Astrocyte of the cerebellum (primary cell): Measurements from ENCODE around the gene CDC7.
"Not testable (repeated sequence)": the region's sequence is repeated elsewhere in the genome, so short reads cannot be mapped to it uniquely, and the experiment has no call there.

Source experiments
- DNase-seq: peaks from one replicate; pipeline ENCODE4 v3.0.0-alpha.2; 2011; ENCODE audit warnings: low read depth
- H3K4me3 ChIP-seq: 2 replicates; pipeline ENCODE4 v1.5.1; 2011; ENCODE audit warnings: mild to moderate bottlenecking, low read depth, low read length, moderate library complexity
- in situ Hi-C: cut with HindIII; loops from 2 replicates; pipeline ENCODE4 v1.10.0; 2017; ENCODE audit warnings: low sequenced_read_pairs
- TF ChIP-seq, protein P1 (sequence below): IDR thresholded peaks from 2 replicates; pipeline ENCODE4 v1.5.1; 2012; ENCODE audit warnings: low read length, low read depth, moderate library complexity, mild to moderate bottlenecking; ENCODE audit errors: missing control alignments

Gene CDC7

DNA sequence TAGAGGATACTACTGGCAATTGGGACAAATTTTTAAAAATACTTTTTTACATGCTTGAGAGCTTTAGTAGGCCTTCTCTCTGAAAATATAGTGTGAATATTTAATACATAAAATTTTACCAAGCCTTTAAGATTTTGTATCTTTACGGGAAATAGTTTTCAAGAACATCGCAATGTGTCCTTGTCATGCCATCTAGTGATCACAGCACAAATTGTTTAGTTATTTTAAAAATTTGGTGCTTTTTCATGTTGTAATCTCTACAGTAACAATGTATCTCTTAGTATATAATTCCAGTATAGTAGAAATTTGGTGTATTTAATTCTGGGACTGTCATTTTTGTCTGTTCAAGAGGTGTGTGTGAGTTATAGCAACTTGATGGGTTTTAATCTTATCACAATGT lies 6.7 kb downstream of the CDC7 start:
- no peak overlapping the region for H3K4me3 ChIP-seq
- in situ Hi-C loops: loop anchor here (25.0 kb wide), 1 partner anchor 780 kb away; the partner anchor contains the start of genes GLMN and RPAP2
- TF ChIP-seq, protein P1, sequence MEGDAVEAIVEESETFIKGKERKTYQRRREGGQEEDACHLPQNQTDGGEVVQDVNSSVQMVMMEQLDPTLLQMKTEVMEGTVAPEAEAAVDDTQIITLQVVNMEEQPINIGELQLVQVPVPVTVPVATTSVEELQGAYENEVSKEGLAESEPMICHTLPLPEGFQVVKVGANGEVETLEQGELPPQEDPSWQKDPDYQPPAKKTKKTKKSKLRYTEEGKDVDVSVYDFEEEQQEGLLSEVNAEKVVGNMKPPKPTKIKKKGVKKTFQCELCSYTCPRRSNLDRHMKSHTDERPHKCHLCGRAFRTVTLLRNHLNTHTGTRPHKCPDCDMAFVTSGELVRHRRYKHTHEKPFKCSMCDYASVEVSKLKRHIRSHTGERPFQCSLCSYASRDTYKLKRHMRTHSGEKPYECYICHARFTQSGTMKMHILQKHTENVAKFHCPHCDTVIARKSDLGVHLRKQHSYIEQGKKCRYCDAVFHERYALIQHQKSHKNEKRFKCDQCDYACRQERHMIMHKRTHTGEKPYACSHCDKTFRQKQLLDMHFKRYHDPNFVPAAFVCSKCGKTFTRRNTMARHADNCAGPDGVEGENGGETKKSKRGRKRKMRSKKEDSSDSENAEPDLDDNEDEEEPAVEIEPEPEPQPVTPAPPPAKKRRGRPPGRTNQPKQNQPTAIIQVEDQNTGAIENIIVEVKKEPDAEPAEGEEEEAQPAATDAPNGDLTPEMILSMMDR: no peak
- no peak for DNase-seq

DNA sequence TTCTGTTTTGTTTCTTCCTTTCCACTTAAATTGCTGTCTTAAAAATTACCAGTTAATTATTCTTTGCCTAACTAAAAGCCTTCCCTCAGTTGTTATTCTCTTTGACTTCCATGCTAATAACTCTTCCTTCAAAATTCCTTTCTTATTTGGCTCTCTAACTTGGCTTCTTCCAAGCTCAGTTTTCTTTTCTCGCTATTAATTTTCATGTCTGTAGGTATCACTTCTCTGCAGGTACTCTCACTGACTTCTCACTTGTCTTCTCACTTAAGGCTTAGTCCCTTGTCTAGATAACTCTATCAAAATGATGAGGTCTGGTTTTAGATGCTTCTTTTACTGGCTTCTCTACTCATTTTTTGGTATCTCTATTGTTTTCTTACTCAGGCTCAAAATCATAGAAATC lies 10.1 kb downstream of the CDC7 start:
- TF ChIP-seq, protein P1: no peak
- in situ Hi-C loops: loop anchor here (10.0 to 25.0 kb wide), 2 partner anchors 404 to 777 kb away; partner anchors contain the start of genes GLMN and RPAP2
- no peak overlapping the region for H3K4me3 ChIP-seq
- DNase-seq: no peak

DNA sequence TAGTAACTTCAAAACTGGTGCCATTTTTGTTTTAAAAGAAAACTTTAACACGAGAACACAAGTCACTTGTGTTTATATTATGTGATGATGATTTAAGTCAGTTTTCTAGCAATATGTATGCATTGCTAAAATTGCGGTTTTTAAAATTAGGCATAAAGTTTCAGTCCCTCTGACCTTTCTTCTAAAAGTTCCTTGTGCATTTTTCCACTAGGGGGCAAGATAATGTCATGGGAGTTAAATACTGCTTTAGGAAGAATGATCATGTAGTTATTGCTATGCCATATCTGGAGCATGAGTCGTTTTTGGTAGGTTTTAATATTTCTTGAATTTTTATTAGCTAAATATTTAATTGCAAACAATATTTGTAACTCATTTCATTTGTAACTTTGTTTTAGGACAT lies 10.7 kb downstream of the CDC7 start:
- peak; percentile 23 for DNase-seq
- in situ Hi-C loops: loop anchor here (10.0 to 25.0 kb wide), 2 partner anchors 403 to 776 kb away; partner anchors contain the start of genes GLMN and RPAP2
- TF ChIP-seq, protein P1: peak; percentile 56

DNA sequence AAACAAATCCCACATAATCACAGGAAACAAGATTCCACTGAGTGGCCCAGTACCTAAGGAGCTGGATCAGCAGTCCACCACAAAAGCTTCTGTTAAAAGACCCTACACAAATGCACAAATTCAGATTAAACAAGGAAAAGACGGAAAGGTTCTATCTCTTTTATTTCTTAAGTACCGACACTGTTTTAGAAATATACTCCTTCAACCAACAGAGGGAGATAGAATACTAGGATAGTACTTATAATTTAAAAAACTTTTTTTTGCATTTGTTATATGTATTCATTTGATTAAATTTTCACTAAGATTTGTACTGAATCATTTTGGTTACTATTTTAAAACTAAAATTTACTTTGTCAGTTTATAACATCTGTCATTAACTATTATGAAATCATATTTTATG lies 12.5 kb downstream of the CDC7 start:
- TF ChIP-seq, protein P1: no peak
- in situ Hi-C loops: loop anchor here (10.0 to 25.0 kb wide), 2 partner anchors 402 to 774 kb away; partner anchors contain the start of genes GLMN and RPAP2
- DNase-seq: no peak
- H3K4me3 ChIP-seq: no peak overlapping the region

More for the DNA sequence above, 10.7 kb downstream of the CDC7 start:
- no peak overlapping the region for H3K4me3 ChIP-seq

DNA sequence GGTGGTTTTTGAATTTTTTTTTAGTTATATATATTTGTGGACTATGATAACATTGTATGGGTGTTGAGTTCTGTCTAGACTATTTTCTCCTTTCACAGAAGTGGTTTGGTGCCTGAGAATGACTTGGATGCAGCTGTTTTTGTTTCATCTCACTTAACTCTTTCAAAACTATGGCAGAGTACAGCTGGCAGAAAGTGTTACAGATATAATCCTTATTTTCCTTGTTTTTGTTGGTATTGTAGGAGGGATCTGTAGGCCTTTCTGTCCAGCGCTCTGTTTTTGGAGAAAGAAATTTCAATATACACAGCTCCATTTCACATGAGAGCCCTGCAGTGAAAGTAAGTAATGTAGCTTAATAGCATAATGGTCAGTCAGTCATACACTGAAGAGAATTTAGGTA lies 13.1 kb downstream of the CDC7 start:
- DNase-seq: no peak
- TF ChIP-seq, protein P1: no peak
- in situ Hi-C loops: loop anchor here (10.0 to 25.0 kb wide), 2 partner anchors 401 to 774 kb away; partner anchors contain the start of genes GLMN and RPAP2
- no peak overlapping the region for H3K4me3 ChIP-seq

DNA sequence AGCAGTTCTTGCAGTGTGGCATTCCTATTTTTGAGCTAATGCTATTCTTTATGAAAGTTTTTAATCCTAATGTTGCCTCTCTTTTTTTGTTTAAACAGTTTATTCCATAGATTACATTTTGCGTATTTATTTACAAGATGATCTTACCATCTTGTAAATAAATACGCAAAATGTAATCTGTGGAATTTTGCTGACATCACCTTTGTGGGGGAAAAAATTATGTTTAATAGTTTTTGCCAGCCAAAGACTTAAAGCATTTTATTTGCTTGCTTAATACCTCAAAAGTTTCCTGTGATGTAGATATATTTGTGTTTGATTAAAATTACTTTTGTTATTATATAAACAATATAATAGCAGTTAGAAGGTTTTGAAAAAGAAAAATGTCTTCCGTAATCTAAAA lies 15.3 kb downstream of the CDC7 start:
- in situ Hi-C loops: loop anchor here (10.0 to 25.0 kb wide), 2 partner anchors 399 to 771 kb away; partner anchors contain the start of genes GLMN and RPAP2
- DNase-seq: no peak
- no peak overlapping the region for H3K4me3 ChIP-seq
- TF ChIP-seq, protein P1: no peak

DNA sequence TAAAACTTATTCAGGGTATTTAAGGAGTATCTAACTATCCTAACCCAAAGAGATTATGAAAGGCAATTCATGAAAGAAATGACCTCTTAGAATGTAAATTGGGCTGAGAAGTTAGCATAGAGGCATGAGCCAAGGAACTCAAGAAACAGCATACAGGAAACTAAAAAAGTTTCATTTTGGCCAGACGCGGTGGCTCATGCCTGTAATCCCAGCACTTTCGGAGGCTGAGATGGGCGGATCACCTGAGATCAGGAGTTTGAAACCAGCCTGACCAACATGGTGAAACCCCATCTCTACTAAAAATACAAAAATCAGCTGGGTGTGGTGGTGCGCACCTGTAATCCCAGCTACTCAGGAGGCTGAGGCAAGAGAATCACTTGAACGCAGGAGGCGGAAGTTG lies 16.0 kb downstream of the CDC7 start:
- not testable (repeated sequence) for H3K4me3 ChIP-seq, DNase-seq
- in situ Hi-C loops: loop anchor here (10.0 to 25.0 kb wide), 2 partner anchors 398 to 771 kb away; partner anchors contain the start of genes GLMN and RPAP2

DNA sequence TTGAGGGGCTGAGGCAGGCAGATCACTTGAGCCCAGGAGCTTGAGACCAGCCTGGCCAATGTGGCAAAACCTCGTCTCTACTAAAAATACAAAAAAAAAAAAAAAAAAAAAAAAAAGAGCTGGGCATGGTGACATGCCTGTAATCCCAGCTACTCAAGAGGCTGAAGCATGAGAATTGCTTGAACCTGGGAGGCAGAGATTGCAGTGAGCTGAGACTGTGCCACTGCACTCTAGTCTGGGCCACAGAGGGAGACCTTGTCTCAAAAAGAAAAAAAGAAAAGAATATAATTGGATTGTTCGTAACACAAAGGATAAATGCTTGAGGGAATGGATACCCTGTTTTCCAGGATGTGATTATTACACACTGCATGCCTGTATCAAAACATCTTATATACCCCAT lies 18.5 kb downstream of the CDC7 start:
- in situ Hi-C loops: loop anchor here (10.0 to 25.0 kb wide), 2 partner anchors 396 to 768 kb away; partner anchors contain the start of genes GLMN and RPAP2
- not testable (repeated sequence) for DNase-seq, H3K4me3 ChIP-seq
